K562 (cell line): ENCODE measurements around the gene FNDC11.

Experiments
- ATF7 ChIP-seq: fragments of 450-650 bp; IDR thresholded peaks from 2 replicates; pipeline ENCODE4 v1.7.1; 2014; ENCODE audit warnings: mild to moderate bottlenecking, moderate library complexity
- ETV6 ChIP-seq, 3 experiments: fragments of 150-350 bp in 1 of 3; sonication (generic) in 1 of 3; formaldehyde crosslinking in 1 of 3; IDR thresholded peaks; 2 replicates each; pipeline versions ENCODE4 v1.6.1 to v1.8.0; 2014 to 2022; ENCODE audit warnings: borderline replicate concordance in 2 of 3, low read depth in 2 of 3, antibody characterized with exemption in 1 of 3, low read length in 1 of 3, mild to moderate bottlenecking in 1 of 3, missing genetic modification reagents in 1 of 3
- SIN3A ChIP-seq, 2 experiments: fragments of 150-350 bp in 1 of 2; IDR thresholded peaks; 2 replicates each; pipeline ENCODE4 v1.6.1; 2011 to 2016; ENCODE audit warnings: borderline replicate concordance in 2 of 2, low read depth in 2 of 2, low read length in 2 of 2, mild to moderate bottlenecking in 2 of 2, moderate library complexity in 2 of 2; ENCODE audit not compliant: control insufficient read depth in 1 of 2
- ZFP36 ChIP-seq: fragments of 150-350 bp; IDR thresholded peaks from 2 replicates; pipeline ENCODE4 v1.6.1; 2018; ENCODE audit warnings: low read length, low read depth; ENCODE audit not compliant: partially characterized antibody
- TF ChIP-seq, protein P1 (sequence below): sonication (generic); formaldehyde crosslinking; IDR thresholded peaks from 2 replicates; pipeline ENCODE4 v1.8.0; 2022; ENCODE audit warnings: missing genetic modification reagents, mild to moderate bottlenecking, borderline replicate concordance
- TF ChIP-seq, protein P2 (sequence below), 3 experiments: IDR thresholded peaks in 2 of 3; conservative IDR thresholded peaks in 1 of 3; 2 replicates each; pipeline ENCODE4 v1.5.1; 2011 to 2012; ENCODE audit warnings: low read length in 3 of 3, mild to moderate bottlenecking in 3 of 3, control low read depth in 2 of 3, improper control_type of control experiment in 1 of 3, inconsistent platforms in 1 of 3, low read depth in 1 of 3, mixed read lengths in 1 of 3, moderate library complexity in 1 of 3; ENCODE audit not compliant: insufficient read depth in 2 of 3

DNA sequence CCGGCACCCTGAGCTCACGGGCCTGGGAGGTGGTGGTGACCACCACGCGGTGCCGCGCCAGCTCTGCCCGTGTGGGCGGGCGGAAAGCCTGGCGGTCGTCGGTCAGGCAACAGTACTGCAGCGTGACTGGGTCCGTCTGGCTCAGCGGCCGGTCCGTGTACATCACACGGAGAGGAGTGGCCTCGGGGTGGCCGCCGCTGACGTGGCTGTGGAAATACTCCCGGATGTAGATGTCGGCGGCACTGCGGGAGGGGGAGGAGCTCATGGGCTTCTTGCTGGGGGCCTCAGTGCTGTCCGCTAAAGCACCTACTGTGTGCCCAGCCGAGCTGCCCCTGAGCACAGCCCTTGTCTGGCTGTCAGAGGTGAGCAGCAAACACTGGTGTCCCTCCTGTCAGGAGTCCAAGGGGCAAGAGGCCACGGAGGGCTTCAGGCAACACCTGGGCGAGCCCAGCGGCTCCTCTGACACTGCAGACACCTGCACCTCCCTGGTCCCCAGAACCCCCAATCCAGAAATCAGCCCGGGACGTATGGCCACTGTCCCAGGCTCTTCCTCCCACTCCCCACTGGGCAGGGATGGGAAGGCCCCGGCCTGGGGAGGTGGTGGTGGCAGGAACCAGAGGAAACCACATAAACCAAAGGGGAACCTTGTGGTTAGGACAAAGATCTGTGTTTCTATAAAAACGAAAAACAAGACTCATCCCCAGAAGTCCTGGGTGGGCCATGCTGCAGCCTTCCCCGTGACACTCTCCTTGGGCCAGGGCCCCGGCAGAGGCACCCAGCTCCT lies 13.6 kb downstream of the FNDC11 start:
- TF ChIP-seq ATF7 = no peak
- TF ChIP-seq ETV6 (IDR thresholded peaks at IDR 0.05; ENCODE audit: borderline replicate concordance in 1 of 2, low read depth in 2 of 2, low read length in 1 of 2) = no peak
- TF ChIP-seq ETV6 (CRISPR knock-in tag; IDR thresholded peaks at IDR 0.05; ENCODE audit: borderline replicate concordance) = no peak
- TF ChIP-seq ZFP36 = no peak
- TF ChIP-seq SIN3A (IDR thresholded peaks at IDR 0.05; ENCODE audit: borderline replicate concordance in 2 of 2, control insufficient read depth in 1 of 2, low read depth in 2 of 2, low read length in 2 of 2) = no peak
- TF ChIP-seq, protein P1, sequence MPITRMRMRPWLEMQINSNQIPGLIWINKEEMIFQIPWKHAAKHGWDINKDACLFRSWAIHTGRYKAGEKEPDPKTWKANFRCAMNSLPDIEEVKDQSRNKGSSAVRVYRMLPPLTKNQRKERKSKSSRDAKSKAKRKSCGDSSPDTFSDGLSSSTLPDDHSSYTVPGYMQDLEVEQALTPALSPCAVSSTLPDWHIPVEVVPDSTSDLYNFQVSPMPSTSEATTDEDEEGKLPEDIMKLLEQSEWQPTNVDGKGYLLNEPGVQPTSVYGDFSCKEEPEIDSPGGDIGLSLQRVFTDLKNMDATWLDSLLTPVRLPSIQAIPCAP (CRISPR knock-in tag) = no peak
- TF ChIP-seq, protein P2, sequence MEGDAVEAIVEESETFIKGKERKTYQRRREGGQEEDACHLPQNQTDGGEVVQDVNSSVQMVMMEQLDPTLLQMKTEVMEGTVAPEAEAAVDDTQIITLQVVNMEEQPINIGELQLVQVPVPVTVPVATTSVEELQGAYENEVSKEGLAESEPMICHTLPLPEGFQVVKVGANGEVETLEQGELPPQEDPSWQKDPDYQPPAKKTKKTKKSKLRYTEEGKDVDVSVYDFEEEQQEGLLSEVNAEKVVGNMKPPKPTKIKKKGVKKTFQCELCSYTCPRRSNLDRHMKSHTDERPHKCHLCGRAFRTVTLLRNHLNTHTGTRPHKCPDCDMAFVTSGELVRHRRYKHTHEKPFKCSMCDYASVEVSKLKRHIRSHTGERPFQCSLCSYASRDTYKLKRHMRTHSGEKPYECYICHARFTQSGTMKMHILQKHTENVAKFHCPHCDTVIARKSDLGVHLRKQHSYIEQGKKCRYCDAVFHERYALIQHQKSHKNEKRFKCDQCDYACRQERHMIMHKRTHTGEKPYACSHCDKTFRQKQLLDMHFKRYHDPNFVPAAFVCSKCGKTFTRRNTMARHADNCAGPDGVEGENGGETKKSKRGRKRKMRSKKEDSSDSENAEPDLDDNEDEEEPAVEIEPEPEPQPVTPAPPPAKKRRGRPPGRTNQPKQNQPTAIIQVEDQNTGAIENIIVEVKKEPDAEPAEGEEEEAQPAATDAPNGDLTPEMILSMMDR (IDR thresholded peaks at IDR 0.05 in 2 of 3, conservative IDR thresholded peaks at IDR 0.05 in 1 of 3; ENCODE audit: insufficient read depth in 2 of 3, low read depth in 1 of 3, low read length in 3 of 3) = no peak
